Measurements from ENCODE around the gene SLC38A1.
"Not testable (repeated sequence)": the region's sequence is repeated elsewhere in the genome, so short reads cannot be mapped to it uniquely, and the experiment has no call there.

DNA sequence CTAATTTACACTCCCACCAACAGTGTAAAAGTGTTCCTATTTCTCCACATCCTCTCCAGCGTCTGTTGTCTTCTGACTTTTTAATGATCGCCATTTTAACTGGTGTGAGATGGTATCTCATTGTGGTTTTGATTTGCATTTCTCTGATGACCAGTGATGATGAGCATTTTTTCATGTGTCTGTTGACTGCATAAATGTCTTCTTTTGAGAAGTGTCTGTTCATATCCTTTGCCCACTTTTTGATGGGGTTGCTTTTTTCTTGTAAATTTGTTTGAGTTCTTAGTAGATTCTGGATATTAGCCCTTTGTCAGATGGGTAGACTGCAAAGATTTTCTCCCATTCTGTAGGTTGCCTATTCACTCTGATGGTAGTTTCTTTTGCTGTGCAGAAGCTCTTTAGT lies 78.3 kb downstream of the SLC38A1 start:
- TF ChIP-seq POLR2A (IDR thresholded peaks at IDR 0.05), result not testable (repeated sequence)
- TF ChIP-seq, protein P1, sequence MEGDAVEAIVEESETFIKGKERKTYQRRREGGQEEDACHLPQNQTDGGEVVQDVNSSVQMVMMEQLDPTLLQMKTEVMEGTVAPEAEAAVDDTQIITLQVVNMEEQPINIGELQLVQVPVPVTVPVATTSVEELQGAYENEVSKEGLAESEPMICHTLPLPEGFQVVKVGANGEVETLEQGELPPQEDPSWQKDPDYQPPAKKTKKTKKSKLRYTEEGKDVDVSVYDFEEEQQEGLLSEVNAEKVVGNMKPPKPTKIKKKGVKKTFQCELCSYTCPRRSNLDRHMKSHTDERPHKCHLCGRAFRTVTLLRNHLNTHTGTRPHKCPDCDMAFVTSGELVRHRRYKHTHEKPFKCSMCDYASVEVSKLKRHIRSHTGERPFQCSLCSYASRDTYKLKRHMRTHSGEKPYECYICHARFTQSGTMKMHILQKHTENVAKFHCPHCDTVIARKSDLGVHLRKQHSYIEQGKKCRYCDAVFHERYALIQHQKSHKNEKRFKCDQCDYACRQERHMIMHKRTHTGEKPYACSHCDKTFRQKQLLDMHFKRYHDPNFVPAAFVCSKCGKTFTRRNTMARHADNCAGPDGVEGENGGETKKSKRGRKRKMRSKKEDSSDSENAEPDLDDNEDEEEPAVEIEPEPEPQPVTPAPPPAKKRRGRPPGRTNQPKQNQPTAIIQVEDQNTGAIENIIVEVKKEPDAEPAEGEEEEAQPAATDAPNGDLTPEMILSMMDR (IDR thresholded peaks at IDR 0.05), result not testable (repeated sequence)
